Calu3 (cell line): ENCODE measurements around the gene CCDC85C. TPM values are rescaled to one million over a fixed set of nuclear protein-coding genes. Genes with fewer than 3 reads are reported as not detected.
A peak's percentile ranks its signal among the peaks of the same experiment; 100 is the strongest.

ENCODE experiments used
- BruUV-seq: library from RNA; stranded (reverse); fragments of 400-500 nt; replicated peaks from 2 replicates; lab custom pipeline; 2021; lab: Mats Ljungman, UMichigan
- CTCF ChIA-PET: fragments of 300-600 bp; sonication (Branson Sonifier 250); formaldehyde crosslinking; loops from one replicate; lab custom pipeline; 2022; ENCODE audit warnings: antibody characterized with exemption; lab: Charles Lee
- DNase-seq: peaks from one replicate; pipeline ENCODE4 v3.0.0; 2022
- H3K27ac Mint-ChIP-seq: one replicate; pipeline ENCODE4 v1.8.0; 2022; ENCODE audit warnings: mixed read lengths; ENCODE audit not compliant: unreplicated experiment
- H3K27me3 Mint-ChIP-seq: one replicate; pipeline ENCODE4 v1.8.0; 2022; ENCODE audit warnings: mixed read lengths; ENCODE audit not compliant: unreplicated experiment
- H3K36me3 Mint-ChIP-seq: one replicate; pipeline ENCODE4 v1.8.0; 2022; ENCODE audit warnings: mild to moderate bottlenecking, moderate library complexity, mixed read lengths; ENCODE audit not compliant: insufficient read depth, unreplicated experiment
- H3K4me1 Mint-ChIP-seq: one replicate; pipeline ENCODE4 v1.8.0; 2022; ENCODE audit warnings: mild to moderate bottlenecking, low read depth, mixed read lengths; ENCODE audit not compliant: unreplicated experiment
- H3K4me3 Mint-ChIP-seq: one replicate; pipeline ENCODE4 v1.8.0; 2022; ENCODE audit warnings: mild to moderate bottlenecking, low read depth, moderate library complexity, mixed read lengths; ENCODE audit not compliant: unreplicated experiment
- H3K9me3 Mint-ChIP-seq: one replicate; pipeline ENCODE4 v1.8.0; 2022; ENCODE audit warnings: low read depth, mixed read lengths; ENCODE audit not compliant: unreplicated experiment
- intact Hi-C: fragments of 100-400 bp; cut with micrococcal nuclease; formaldehyde crosslinking; loops from one replicate; pipeline ENCODE4 v1.10.0; 2022; ENCODE audit not compliant: unreplicated experiment
- total RNA-seq: library from RNA; stranded (reverse); gene quantifications from 2 replicates; pipeline ENCODE4 v1.2.3, GENCODE V29; 2022
- TF ChIP-seq, protein P1 (sequence below): fragments of 200-600 bp; IDR thresholded peaks from one replicate; pipeline ENCODE4 v1.8.0; 2022; ENCODE audit warnings: antibody characterized with exemption; ENCODE audit not compliant: unreplicated experiment

Gene CCDC85C
- total RNA-seq, 1 experiment from 2014 or later: 45.1 TPM

DNA sequence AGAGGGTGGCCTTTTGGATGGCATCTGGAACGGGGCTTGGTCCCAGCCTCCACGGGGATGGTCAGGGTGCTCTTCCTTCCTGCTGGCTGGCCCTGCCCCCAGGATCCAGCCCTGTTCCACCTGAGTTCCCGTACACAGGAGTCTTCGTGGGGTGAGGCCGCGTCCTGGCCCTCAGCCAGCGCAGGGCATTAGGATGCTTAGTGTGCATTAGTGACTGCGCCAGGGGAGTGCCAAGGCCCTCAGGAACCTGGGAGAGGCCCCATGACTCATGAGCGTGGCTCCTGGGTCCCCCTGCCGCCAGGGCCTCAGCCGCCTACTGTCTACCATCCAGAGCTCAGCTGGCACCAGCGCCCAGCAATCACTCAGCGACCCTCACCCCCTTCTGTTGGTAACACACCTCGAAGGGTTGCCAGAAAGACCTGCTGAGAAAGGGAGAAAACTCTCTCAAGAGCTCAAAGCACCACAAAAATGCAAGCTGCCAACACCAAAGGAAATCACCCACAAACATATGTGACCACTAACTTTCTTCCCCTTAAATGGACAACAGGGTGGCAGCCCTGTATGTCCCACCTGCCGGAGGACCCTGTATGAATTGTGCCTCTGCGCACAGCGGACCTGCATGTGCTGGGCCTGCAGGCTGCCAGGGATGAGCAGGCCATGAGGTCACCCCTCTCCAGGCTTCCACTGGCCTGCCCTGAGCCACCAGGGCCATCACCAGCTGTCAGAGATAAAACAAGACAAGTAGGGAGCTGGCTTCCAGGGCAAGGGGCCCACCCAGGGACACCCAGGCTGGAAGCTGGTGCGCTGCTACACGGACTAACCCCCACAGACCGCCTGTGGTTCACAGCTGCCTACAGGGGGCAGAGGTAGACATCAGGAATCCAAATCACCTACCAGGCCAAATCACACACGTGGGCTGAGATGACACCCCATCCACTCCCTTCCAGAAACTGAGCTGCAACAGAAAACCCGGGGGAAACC is 28.7 kb downstream of the CCDC85C start:
- no TSS peak for BruUV-seq
- peaks cover 69% of the 10 kb centered on the region for H3K4me1 Mint-ChIP-seq

DNA sequence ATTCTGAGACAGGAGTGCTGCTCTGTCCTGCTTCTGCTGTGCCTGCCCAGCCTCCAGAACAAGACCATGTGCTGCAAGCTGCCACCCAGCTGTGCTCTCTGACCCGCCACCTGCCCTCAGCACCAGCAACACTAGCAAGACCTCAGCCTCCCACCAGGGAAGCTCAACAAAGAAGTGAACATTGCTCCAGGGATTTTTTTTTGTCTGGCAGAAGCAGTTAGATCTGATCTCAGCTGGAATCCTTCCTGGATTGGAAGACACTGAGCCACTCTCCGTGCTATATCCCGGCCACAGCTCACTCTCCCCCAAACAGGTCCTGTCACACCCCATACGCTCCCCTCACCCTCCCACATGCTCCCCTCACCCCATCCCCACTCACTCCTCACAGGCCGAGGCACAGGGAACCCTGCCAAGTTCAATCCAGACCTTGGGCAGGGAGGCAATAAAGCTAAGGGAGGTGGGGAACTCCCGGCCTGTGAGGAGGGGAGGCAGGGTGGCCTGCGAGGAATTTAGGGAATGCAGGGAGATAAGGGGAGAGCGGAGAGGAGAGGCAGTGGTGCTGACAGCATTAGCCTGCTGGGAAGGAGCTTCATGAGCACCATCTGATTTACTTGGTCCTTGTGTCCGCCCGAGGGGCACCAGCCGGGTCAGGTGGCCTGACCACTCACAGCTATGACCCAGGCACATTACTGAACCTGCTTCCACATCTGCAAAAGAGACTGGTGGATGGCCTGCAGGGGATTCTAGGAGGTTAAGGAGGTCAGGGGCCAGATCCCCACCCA is 29.7 kb downstream of the CCDC85C start:
- Mint-ChIP-seq H3K4me1 (peaks cover 61% of the 10 kb centered on the region), H3K27ac (peak overlapping the region; percentile 60), H3K27me3 (no peaks in the 10 kb centered on the region), H3K9me3 (no peaks in the 10 kb centered on the region), H3K36me3 (peaks cover 28% of the 10 kb centered on the region), H3K4me3 (peak overlapping the region; percentile 55)
- BruUV-seq: no TSS peak
- DNase-seq: peak; percentile 65
- TF ChIP-seq, protein P1, sequence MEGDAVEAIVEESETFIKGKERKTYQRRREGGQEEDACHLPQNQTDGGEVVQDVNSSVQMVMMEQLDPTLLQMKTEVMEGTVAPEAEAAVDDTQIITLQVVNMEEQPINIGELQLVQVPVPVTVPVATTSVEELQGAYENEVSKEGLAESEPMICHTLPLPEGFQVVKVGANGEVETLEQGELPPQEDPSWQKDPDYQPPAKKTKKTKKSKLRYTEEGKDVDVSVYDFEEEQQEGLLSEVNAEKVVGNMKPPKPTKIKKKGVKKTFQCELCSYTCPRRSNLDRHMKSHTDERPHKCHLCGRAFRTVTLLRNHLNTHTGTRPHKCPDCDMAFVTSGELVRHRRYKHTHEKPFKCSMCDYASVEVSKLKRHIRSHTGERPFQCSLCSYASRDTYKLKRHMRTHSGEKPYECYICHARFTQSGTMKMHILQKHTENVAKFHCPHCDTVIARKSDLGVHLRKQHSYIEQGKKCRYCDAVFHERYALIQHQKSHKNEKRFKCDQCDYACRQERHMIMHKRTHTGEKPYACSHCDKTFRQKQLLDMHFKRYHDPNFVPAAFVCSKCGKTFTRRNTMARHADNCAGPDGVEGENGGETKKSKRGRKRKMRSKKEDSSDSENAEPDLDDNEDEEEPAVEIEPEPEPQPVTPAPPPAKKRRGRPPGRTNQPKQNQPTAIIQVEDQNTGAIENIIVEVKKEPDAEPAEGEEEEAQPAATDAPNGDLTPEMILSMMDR: no peak
- intact Hi-C loops: loop anchor here (2.0 kb wide), 1 partner anchor 31 kb away; the partner anchor contains the start of gene CCDC85C
- CTCF ChIA-PET: interaction anchor here (0.7 to 2.6 kb wide), 3 partner anchors 10 to 30 kb away, joined by 3 to 6 read pairs (median 5); no protein-coding TSS in a partner anchor

More for the DNA sequence above, 28.7 kb downstream of the CCDC85C start:
- Mint-ChIP-seq H3K27me3 (no peaks in the 10 kb centered on the region), H3K36me3 (peaks cover 39% of the 10 kb centered on the region), H3K9me3 (no peaks in the 10 kb centered on the region), H3K4me3 (peak overlapping the region; percentile 55), H3K27ac (peak overlapping the region; percentile 60)
- DNase-seq: peak; percentile 82
- intact Hi-C loops: loop anchor here (2.0 kb wide), 1 partner anchor 29 kb away; the partner anchor contains the start of gene CCDC85C
- CTCF ChIA-PET: interaction anchor here (0.7 to 1.5 kb wide), 4 partner anchors 12 to 109 kb away, joined by 3 to 5 read pairs (median 4); partner anchors contain the start of gene CYP46A1
- TF ChIP-seq, protein P1: no peak

DNA sequence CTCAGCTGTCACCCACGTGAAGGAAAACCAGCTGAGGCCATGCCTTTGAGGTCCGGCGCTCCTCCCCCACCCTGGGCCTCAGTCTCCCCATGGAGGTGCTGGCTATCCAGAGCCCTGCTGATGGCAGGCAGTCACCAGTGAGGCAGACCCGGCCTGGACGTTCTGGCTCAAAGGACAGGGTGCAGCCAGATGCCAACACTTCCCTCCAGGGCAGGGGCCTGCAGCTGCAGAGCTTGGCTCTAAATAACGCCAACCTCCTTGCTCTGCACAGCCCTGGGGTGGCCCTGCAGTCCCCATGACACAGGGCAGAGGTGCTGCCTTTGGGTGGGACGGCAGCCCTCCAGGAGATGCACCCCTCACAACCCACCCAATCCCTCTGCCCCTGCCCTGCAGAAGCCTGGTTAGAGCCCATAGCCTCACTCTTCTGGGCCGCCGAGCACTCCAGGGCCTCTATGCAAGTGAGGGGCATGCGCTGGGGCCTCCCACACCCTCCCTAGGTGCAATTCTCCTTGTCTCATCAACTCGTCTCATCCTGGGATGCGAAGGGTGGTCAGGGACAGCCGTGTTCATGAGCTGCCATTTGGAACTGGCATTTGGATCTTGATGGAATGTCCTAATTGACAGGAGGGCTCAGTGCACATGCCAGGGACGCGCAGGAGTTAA is 30.4 kb downstream of the CCDC85C start:
- Mint-ChIP-seq H3K9me3 (no peaks in the 10 kb centered on the region), H3K27ac (no peak overlapping the region), H3K27me3 (no peaks in the 10 kb centered on the region), H3K4me1 (peaks cover 56% of the 10 kb centered on the region), H3K36me3 (peaks cover 21% of the 10 kb centered on the region), H3K4me3 (peak overlapping the region; percentile 55)
- CTCF ChIA-PET: interaction anchor here (1.0 to 2.6 kb wide), 2 partner anchors 9 to 10 kb away, joined by 5 to 6 read pairs; no protein-coding TSS in a partner anchor
- intact Hi-C loops: loop anchor here (2.0 kb wide), 1 partner anchor 31 kb away; the partner anchor contains the start of gene CCDC85C
- BruUV-seq: no TSS peak
- no peak for DNase-seq
- TF ChIP-seq, protein P1: no peak
